ENCODE data around the gene FIZ1. TPM values are rescaled to one million over a fixed set of nuclear protein-coding genes. Genes with fewer than 3 reads are reported as not detected.

Gene FIZ1
- total RNA-seq, 1 donor from 2014 or later = 13.0 TPM

- peak; percentile 38 for DNase-seq
- intact Hi-C loops (cut with DNase I) = loop anchor here (10.0 kb wide), 1 partner anchor 493 kb away; the partner anchor contains the start of gene TNNT1
- no peak for ATAC-seq (ENCODE audit: poor library complexity)
These were observed 38.2 kb upstream of the FIZ1 start for GRCh38 chr19:55637534-55637933.

GRCh38 chr19:55636723-55637122, 37.4 kb upstream of the FIZ1 start:
- peak; percentile 27 for DNase-seq
- intact Hi-C loops (cut with DNase I) = loop anchor here (10.0 kb wide), 1 partner anchor 492 kb away; the partner anchor contains the start of gene TNNT1

DNA sequence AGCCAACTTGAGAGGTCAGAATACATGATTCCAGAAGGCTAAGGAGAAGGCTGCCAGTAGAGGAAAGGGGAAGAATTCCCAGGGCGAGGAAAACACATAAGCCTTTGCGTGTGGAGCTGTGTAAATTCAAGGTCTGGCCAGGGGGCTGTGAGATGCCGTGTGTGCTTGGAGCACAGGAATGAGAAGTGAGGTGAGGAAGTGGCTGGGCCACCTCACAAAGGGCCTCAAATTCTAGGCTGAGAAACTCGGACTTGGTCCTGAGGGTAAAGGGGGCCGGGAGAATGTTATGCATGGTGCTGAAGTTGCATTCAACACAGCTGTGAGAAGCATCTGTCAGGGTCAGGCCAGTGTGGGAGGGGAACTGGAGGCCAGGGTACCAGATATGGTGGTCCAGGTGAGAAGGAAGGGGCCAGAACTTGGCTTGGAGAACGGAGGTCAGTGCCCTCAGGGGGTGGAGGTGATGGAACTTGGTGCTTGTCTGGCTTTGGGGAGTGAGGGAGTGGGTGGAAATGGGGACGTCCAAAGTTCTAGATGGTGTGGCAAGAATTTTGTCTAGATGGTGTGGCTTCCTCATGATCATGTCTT, 36.6 kb upstream of the FIZ1 start:
- no peak for ATAC-seq (ENCODE audit: poor library complexity)
- intact Hi-C loops (cut with DNase I) = loop anchor here (10.0 kb wide), 1 partner anchor 491 kb away; the partner anchor contains the start of gene TNNT1

More at GRCh38 chr19:55636723-55637122, 37.4 kb upstream of the FIZ1 start:
- no peak for ATAC-seq (ENCODE audit: poor library complexity)

DNA sequence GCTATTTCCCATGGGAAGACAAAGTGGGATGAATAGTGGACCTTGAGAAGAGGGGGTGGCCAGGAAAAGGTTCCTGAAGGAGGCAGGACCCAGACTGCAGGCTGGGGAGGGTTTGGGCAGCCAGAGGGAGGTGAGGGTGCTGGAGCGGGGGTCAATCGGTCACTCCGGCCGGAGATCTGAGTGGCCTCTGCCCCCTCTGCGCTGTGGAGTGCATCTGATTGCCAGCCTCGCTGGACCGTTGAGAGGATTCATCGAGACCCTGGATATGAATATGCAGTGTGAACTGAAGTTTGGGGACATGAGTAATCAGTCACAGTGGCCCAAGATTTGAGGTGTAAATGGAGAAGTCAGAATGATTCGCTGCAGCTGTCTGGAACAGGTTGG, 36.0 kb upstream of the FIZ1 start:
- DNase-seq = peak; percentile 42
- intact Hi-C loops (cut with DNase I) = loop anchor here (10.0 kb wide), 1 partner anchor 491 kb away; the partner anchor contains the start of gene TNNT1
- no peak for ATAC-seq (ENCODE audit: poor library complexity)

More for the DNA sequence above, 36.6 kb upstream of the FIZ1 start:
- no peak for DNase-seq

DNA sequence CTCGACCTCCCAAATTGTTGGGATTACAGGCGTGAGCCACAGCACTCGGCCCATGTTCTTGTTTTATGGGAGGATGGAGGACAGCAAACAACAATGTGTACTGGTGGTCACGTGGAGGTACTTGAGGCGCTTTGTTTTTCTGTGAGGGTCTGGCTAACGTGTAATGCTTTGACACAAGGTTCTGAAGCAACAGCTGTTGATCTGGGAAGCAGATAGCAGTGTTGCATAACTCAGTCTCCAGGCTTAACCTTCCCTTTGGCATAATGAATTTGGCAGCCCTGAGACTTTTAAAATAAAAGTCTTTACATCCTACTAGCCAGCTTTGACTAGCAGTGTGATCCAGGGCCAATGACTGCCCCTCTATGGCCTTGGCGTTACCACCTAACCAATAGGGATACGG, 34.5 kb upstream of the FIZ1 start:
- intact Hi-C loops (cut with DNase I) = loop anchor here (5.0 to 10.0 kb wide), 2 partner anchors 167 to 489 kb away; partner anchors contain the start of gene TNNT1
- DNase-seq (no peak), ATAC-seq (ENCODE audit: poor library complexity) (no peak)

- ATAC-seq (ENCODE audit: poor library complexity) (peak; percentile 70), DNase-seq (peak; percentile 42)
- intact Hi-C loops (cut with DNase I) = loop anchor here (5.0 to 10.0 kb wide), 2 partner anchors 165 to 488 kb away; partner anchors contain the start of gene TNNT1
These were observed 33.1 kb upstream of the FIZ1 start for GRCh38 chr19:55632463-55632834.

DNA sequence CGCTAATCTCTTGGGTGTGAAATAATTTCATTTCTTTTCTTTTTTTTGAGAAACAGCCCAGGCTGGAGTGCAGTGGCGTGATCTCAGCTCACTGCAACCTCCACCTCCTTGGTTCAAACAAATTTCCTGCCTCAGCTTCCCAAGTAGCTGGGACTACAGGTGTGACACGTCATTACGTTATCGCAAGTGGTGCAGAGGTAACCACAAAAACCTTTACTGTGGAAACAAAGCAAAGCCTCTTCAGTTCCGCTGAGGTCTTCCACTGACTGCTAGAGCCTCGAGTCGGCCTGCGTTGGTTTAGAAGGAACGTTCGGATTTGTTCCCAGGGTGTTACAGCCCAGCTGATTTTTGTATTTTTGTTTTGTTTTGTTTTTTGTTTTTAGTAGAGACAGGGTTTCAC, 27.0 kb upstream of the FIZ1 start:
- DNase-seq = no peak
- intact Hi-C loops (cut with DNase I) = no loop called here
- no peak for ATAC-seq (ENCODE audit: poor library complexity)

GRCh38 chr19:55625004-55625326, 25.6 kb upstream of the FIZ1 start:
- intact Hi-C loops (cut with DNase I) = no loop called here
- no peak for ATAC-seq (ENCODE audit: poor library complexity)

GRCh38 chr19:55624109-55625003, 25.0 kb upstream of the FIZ1 start, which contains the start of gene ZNF784:
TSS of gene ZNF784 (minus strand) at chr19:55624566. CDS start at chr19:55624561, 5 bp downstream.
- intact Hi-C loops (cut with DNase I) = loop anchor here (5.0 kb wide), 1 partner anchor 107 kb away; no protein-coding TSS in a partner anchor
- ATAC-seq (ENCODE audit: poor library complexity) = peak; percentile 94
- DNase-seq = peak; percentile 95

More at GRCh38 chr19:55625004-55625326, 25.6 kb upstream of the FIZ1 start:
- DNase-seq = no peak

- ATAC-seq (ENCODE audit: poor library complexity) (no peak), DNase-seq (no peak)
- intact Hi-C loops (cut with DNase I) = loop anchor here (5.0 kb wide), 1 partner anchor 106 kb away; no protein-coding TSS in a partner anchor
These were observed 24.2 kb upstream of the FIZ1 start for GRCh38 chr19:55623561-55623960.

GRCh38 chr19:55623130-55623529, 23.8 kb upstream of the FIZ1 start:
- intact Hi-C loops (cut with DNase I) = loop anchor here (5.0 kb wide), 1 partner anchor 106 kb away; no protein-coding TSS in a partner anchor
- ATAC-seq (ENCODE audit: poor library complexity) = no peak
- no peak for DNase-seq

- intact Hi-C loops (cut with DNase I) = loop anchor here (5.0 kb wide), 1 partner anchor 105 kb away; no protein-coding TSS in a partner anchor
- ATAC-seq (ENCODE audit: poor library complexity) (no peak), DNase-seq (no peak)
These were observed 23.1 kb upstream of the FIZ1 start for GRCh38 chr19:55622242-55622969.

DNA sequence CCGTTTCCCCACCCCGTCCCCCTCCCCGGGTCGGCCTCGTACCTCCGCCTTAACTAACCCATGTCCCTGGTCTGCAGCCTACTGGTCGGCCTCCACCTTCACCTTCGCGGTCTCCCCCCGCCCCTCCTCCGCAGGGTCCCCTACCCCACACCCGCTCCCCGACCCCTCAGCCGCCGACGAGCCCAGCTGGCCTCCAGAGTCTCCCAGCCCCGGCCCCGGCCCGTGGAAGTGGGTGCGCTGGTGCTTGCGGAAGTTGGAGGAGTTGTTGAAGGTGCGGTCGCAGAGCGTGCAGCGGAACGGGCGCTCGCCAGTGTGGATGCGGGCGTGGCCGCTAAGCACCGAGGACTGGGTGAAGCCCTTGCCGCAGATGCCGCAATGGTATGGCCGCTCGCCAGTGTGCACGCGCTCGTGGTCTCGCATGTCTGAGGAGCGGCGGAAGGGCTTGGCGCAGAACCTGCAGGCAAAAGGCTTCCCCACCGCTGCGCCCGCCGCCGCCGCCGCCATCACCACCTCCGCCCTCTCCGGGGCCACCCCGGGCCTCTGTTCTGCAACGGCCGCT, 22.4 kb upstream of the FIZ1 start:
- ATAC-seq (ENCODE audit: poor library complexity) = no peak
- DNase-seq = no peak
- intact Hi-C loops (cut with DNase I) = loop anchor here (5.0 kb wide), 1 partner anchor 104 kb away; no protein-coding TSS in a partner anchor

- intact Hi-C loops (cut with DNase I) = loop anchor here (5.0 kb wide), 1 partner anchor 104 kb away; no protein-coding TSS in a partner anchor
- ATAC-seq (ENCODE audit: poor library complexity) = no peak
- DNase-seq = no peak
These were observed 21.9 kb upstream of the FIZ1 start for GRCh38 chr19:55621205-55621672.

DNA sequence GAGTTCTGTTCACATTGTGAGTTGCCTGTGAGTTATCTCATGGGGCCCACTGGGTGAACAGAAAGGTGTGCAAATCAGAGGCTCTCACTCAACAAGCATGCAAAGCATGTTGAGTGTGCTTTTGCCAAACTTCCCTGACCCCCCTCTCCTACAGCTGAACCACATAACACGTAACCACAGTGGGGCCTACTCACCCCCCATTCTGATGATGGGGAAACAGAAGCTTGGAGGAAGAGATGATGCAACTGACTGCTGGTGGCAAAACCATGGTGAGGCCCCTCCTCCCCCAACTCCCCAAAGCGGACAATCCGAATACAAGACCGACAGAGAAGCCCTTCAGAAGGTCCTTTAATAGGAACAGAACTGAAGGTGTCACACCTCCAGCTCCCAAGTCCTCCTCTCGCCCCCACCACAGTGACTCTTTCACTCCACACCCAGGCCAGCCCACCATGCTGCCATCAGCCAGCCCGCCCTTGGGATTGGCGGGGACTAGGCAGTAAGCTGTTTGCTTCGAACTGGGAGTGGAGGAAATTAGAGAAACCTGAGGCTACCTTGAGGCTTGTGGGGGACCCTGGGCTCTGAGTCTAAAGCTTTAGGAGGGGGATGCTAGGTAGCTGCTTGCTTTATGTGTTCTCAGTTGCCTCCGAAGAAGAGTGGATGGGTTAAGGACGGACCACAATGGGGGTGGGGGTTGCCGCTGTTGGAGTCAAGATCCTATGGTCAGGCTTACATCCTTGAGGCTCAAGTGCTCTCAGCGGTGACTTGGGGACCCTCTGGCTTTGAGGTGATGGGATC, 21.3 kb upstream of the FIZ1 start:
- intact Hi-C loops (cut with DNase I) = loop anchor here (5.0 kb wide), 1 partner anchor 103 kb away; no protein-coding TSS in a partner anchor
- DNase-seq (no peak), ATAC-seq (ENCODE audit: poor library complexity) (no peak)

DNA sequence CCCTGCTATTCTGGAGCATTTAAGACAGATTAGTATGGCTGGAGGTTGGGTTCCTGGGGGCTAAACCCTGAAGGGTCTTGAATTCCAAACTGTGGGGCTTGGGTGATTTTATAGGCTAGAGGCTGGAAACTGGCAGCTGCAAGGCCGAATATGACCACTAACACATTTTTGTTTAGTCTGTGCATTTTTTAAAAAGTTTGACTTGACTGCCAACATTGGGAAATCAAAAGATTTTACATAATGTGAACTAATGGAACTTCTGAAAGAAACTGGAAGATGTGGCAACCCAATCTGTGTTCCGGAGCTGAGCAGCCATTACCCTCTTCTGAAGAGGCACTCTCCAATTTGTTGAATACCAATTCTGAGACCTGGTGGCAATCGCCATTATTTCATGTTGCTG, 20.0 kb upstream of the FIZ1 start:
- DNase-seq (no peak), ATAC-seq (ENCODE audit: poor library complexity) (no peak)

DNA sequence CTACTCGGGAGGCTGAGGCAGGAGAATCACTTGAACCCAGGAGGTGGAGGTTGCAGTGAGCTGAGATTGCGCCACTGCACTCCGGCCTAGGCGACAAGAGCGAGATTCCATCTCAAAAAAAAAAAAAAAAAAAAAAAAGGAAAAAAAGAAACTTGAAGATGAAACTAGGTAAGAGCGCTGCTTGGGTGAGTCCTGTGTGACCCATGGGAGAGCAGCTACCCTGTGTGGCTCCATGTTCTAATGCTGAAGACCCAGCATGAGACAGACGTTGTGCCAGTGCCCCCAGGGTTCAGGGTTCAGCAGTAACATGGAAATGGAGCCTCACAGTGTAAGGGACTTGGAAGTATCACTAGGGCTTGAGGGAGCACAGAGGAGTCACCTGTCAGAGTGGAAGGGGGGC, 19.1 kb upstream of the FIZ1 start:
- DNase-seq = no peak
- ATAC-seq (ENCODE audit: poor library complexity) = no peak
- intact Hi-C loops (cut with DNase I) = no loop called here

More for the DNA sequence above, 20.0 kb upstream of the FIZ1 start:
- intact Hi-C loops (cut with DNase I) = no loop called here
